TTC549 (cell line): Measurements from ENCODE around the gene SUPT16H.
"Not testable (repeated sequence)": the region's sequence is repeated elsewhere in the genome, so short reads cannot be mapped to it uniquely, and the experiment has no call there.

Experiments used
- FAIRE-seq: peaks from 2 replicates; lab custom pipeline; 2012; peaks lifted over from hg19 to GRCh38; lab: Jason Lieb, UNC

Gene SUPT16H

DNA sequence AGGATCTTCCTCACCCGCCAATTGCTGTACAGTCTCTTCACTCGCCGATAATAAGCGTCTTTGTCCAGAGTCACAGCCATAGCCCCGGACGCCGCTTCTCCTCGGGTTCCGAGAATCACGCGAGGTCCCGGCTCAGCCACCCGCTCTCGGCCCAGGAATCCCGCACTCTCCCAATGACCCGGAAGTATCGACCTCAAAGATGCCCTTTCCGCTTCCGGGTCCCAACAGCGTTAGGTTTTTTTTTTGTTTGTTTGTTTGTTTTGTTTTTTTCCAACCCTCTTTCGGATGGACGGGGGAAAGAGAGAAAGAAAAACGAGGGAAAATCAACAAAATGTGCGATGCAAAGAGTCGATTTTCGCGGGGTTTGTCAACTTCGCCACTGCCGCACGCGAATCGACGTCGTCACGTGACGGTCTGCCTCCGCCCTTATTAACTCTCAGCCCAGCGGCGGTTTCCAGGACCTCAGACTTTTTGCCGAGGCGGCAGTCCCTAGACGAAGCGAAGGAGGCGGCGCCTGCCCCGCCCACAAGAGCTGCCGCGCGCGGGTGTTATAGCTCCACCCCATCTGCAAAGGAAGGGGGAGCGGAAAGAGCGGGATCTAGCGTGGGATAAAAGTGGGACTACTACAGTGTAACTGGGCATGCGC lies at the start of gene SUPT16H:
Gene SUPT16H (minus strand): TSS at position 172 of the 646 bp plus-strand sequence. CDS start 92 bp downstream, at position 80.
- FAIRE-seq: peak; percentile 91

DNA sequence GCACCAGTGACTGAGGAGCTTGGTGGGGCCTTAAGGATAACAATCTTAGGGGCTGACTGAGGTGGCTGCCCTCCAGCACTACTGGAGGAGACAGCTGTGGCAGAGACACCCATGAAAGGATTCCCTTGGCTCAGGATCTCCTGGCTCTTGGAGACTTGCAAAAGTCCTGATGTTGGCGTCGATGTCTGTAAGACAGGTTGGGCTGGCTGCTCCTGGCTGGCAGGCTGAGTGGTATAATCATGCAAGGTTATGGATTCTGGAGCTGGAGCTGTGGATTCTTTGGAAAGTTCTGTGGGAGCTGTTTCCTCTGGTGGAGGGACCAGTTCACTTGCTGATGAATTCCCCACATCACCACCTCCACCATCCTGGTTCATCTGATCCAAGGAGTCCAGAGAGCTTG lies 47.3 kb upstream of the SUPT16H start:
- FAIRE-seq: no peak

DNA sequence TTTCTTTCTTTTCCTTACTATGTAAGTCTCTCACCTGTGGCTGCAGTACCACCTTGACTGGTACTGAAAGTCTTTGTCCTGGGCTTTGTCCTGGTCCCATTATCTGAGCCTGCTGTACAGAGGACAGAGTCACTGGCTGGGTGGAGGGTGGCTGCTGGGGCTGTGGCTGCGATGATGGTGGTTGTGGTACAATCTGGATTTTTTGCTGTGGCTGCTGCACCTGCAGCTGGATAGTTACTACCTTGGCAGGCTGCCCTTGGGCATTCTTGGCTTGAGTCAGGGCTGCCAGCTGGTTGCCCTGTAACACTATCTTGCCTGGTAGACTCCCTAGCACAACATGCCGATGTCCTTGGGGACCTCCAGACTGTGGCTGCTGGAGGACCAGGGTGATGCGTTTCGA lies 45.1 kb upstream of the SUPT16H start:
- FAIRE-seq: no peak

DNA sequence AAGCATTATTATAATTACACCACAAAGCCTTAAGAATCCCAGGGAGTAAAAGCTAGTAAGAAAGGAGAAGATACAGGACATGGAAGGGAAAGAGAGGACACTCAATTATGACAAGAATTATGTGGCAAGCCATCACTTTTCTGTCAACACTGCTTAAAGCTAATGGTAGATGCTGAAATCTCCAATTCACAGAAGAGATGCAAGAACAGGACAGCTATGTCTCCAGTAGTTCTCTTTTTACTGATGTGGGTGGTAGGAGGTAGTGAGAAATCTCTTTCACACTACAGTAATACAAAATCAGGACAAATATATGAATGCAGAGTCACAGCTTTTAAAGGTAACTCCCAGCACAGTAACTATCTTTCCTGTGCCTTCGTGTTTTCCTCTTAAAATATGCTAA lies 42.9 kb upstream of the SUPT16H start:
- no peak for FAIRE-seq

DNA sequence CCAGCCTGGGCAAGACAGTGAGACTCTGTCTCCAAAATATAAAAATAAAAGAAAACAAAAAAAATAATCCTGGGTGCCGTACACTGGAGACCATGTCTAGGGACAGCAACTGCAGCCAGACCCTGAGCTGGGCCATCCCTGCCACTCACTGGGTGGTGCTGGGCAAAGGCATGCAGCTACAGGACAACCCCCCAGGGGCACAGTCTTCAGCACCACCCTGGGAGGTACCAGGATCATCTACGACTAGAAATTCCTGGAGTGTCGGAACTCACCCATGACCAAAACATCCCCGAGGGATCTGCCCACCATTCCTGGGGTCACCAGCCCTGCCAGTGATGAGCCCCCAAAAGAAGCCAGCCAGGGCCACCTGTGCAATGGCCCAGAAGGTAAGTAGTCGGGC lies 35.7 kb upstream of the SUPT16H start:
- no peak for FAIRE-seq

DNA sequence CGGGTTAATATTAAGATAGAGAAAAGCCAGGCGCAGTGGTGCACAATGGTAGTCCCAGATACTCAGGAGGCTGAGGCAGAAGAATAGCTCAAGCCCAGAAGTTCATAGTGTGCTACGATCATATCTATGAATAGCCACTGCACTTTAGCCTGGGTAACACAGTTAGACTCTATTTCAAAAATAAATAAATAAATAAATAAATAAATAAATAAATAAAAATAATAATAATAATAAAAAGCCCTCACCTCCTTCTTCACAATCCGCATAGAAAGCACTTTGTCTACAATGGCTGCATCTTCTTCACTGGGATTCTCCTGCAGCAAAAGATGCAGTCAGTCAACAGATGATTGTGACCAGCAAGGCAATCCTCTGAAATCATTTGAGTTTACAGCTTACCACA lies 31.5 kb upstream of the SUPT16H start:
- FAIRE-seq: no peak

DNA sequence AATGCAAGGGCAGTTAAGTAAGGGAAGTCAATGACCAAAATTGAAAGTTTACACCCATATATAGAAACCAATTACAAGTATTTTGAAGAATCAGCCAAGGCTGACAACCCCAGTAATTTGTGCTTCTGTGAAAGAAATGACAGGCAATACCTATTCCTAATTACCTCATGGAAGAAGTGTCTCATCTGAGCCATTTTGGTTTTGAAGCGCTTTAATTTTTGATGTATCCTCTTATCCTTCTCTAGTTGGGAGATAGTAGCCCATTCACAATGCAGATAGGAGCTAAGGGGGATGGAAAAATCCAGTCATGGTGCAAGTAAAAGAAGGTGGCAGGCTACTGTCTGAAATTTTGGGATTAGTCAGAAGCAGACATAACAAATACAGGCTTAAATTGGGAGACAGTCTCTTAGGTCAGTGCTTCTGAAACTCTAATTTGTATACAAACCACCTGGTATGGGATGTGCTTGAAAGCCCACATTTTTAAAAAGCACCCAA lies 30.4 kb upstream of the SUPT16H start:
- no peak for FAIRE-seq

DNA sequence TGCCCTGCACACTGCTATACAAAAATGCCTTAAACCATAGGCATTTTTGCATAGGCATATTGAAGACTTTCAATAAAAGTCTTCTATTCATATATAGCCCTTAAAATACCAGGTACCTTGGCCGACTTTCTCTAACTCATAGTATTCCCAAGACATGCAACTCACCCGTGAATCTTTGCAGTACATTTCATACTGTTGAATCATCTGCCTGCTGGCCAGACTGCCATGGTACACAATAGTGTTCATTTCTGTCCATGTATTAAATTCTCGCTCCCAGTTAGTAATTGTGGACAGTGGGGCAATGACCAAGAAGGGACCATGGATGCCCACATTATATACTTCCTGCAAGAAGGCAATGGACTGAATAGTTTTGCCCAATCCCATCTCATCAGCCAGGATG lies 24.3 kb upstream of the SUPT16H start:
- FAIRE-seq: no peak

DNA sequence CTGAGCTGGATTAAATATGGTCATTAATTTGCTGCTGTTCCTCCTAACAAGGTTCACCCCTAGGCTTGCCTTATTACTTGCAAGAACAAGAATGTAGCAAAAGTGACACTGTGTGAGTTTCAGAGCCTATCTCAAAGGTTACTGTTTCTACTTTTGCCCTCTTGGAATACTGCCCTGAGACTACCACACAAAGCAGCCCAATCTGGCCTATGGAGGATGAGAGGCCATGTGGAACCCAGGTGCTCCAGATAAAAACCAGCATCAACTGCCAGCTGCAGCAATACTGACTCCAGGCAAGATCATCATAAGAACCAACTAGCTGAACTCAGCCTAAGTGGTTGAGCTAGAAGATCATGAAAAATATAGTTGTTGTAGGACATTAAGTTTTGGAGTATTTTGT lies 22.4 kb upstream of the SUPT16H start:
- no peak for FAIRE-seq

DNA sequence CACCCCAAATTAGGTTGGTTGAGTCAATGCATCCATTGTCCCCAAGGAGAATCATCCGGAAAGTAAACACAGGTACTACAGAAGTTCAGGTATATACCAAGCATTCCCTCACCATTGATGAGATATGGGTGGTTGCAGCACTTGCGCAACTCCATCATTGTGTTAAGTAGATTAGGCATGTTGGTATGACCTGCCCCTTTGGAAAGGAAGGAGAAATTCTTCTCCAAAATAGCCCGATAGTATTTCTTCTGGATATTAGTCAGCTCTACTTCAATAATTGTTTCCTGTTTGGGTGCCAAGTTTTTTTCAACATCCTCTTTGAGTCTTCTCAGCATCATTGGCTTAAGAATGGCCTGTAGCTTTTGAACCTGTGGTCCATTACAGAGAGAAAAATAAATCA lies 21.3 kb upstream of the SUPT16H start:
- no peak for FAIRE-seq

DNA sequence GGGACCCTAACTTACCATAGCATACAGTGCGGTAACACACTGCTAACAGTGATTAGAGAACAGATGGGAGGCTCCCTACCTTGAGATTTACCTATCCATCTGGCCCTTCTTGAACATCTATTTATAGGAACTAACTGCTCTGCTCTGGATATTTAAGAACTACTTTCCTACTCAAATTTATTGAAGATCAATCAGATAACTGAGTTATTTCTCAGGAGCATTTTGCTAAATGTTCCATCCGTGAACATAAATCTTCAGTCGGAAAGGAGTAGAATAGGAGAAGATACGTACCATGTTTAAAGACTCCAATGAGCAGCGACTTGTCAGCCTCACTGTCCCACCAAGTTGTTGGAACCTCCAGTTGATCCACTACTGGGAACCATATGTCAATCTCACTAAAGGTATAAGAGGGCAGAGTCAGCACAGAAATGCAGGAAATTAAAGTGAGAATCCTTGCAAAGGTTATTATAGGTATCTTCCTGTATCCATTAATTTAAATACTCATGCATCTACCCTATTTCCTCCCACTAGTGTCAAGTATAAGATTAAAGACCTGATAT lies 15.6 kb upstream of the SUPT16H start:
- no peak for FAIRE-seq

DNA sequence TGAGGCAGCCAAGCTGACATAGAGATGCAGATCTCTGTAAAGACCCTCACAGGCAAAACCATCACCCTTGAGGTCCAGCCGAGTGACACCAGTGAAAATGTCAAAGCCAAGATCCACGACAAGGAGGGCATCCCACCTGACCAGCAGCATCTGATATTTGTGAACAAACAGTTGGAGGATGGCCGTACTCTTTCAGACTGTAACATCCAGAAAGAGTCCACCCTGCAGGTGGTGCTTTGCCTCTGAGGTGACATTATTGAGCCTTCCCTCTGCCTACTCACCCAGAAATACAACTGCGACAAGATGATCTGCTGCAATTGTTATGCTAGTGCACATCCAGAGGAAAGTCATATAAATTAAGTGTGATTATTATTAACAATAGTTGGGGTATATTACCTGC lies 15.1 kb upstream of the SUPT16H start:
- FAIRE-seq: no peak

DNA sequence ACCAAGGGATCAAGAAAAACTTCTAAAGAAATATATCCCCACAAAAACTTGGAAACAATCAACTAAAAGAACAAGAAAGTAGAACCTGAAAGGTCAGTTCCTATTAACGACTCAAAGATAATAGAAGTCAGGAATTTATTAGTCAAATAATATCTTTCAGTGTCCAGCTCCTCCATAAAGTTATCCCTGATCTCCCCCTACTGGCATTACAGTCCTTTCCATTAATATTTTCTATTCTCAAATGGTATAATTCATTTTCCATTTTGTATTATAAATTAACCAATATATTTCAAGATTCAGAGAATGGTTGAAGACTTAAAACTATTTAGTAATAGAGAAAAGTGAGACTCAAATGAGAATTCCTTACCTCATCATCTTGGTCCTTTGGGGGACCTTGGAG lies 11.6 kb upstream of the SUPT16H start:
- no peak for FAIRE-seq

DNA sequence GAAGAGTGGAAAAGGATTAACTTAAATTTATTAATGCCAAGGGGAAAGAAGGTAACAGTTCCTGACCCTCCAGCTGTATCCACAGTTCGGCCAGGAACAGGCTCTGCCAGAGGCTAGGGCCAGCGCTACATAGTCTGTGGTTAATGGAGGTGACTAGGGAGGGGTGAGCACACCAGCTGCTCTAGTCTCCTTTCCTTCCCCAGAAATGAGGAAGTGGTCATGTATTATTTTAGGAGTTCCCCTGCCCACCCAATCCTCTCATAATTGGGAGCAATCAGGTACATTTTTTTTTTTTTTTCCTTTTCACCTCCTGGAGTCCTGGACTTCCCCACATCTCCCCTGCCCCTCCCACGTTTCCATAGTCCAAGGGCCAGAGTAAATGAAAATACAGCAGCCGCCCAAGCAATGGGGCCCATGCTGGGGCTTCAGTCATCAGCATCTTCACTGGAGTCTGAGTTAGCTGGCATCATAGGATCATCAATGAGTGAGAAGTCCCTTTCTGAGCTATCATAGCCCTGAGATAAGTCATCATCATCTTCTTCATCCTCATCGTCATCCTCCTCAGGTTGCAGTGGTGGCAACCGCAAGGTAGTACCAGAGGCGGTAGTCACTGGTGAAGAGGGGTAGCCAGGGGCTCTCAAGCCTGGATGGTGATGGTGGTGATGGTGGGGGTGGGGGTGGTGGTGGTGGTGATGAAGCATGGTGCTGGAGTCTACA lies 1.5 kb upstream of the SUPT16H start:
- FAIRE-seq: no peak

DNA sequence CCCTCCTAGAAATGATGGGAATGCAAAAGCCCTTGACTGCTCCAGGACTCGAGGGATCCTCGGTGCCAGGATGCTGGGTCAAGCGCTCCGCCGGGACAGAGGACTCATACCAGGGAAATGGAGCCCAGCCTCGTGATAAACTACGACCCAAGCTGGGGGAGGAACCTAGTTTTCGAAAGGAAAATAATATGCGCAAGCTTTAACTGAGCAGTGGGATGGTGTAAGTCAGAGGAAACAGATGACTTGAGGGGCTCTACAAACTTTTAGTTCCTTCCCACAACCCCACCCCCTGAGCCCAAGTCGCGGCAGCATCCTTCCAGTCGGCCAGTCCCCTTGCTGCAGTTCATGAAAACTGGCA lies 654 bp upstream of the SUPT16H start:
- FAIRE-seq: no peak

DNA sequence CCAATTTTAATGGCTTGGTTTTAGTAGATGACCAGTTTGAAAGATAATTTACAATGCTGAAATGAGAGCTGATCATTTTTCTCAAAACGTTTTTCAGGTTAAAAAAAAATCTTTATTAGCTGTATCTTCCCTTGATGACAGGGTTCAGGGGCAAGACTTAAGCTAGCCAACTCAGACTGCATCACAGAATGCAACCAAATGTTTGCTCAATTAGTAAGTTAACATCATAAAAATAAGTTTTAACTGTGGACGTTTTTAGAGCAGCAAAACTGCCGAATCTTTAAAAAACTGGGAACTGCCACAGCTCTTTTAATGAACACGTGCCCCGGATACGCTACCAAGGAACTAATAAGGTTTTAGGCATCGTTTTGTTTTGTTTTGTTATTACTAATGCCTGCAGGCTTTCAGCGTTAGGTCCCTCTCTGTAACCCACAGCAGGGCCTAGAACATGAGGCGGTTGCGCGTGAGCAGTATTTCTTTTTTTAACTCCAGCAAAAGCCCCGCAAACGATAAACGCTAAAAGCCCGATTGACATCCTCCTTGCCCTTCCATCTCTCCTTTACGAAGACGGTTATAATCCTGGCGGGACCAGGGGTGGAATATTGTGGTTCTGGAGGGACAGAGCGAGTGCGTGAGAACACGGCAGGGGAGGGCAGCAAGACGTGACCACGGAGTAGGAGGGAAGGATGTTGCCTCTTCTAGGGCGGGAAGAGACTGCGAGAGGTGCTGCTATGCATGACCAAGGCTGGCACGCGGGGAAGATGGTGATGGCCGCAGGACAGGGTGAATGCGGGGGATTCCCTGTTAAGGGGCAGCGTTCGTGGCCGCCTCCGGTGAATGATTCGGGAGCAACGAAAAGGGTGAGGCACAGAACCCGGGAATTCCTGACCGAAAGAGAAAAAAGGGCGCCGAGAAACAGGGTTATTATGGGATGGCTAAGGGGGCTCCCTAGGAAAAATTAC lies 652 bp downstream of the SUPT16H start:
- no peak for FAIRE-seq

DNA sequence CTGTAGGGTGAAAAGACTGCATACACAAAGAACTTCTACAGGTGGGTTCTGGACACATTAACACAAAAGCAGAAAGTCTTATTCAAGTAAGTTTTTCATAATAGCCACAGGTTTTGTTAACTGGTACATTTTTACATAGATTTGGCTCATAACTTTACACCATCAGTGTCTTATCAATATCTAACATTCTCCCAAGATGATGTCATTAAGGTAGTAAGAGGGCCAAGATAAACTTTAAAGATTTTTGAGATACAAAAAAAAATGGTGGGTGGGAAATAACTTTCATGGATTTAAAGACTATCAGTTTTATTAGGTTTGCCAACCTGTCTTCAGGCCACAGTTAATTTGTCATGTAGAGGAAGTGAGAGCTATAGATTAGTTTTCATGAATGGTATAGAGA lies 1.7 kb downstream of the SUPT16H start:
- FAIRE-seq: no peak

DNA sequence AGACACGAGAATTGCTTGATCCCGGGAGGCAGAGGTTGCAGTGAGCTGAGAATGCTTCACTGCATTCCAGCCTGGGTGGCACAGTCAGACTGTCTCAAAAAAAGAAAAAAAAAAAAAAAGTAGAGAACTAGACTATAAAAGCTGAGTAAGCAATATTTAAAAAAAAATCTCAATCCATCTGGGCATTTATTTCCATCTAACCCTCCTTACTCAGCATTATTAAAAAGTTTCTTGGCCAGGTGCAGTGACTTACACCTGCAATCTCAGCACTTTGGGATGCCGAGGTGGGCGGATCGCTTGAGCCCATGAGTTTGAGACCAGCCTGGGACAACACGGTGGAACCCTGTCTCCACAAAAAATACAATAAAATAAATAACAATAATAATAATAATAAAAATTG lies 4.5 kb downstream of the SUPT16H start:
- FAIRE-seq: no peak

DNA sequence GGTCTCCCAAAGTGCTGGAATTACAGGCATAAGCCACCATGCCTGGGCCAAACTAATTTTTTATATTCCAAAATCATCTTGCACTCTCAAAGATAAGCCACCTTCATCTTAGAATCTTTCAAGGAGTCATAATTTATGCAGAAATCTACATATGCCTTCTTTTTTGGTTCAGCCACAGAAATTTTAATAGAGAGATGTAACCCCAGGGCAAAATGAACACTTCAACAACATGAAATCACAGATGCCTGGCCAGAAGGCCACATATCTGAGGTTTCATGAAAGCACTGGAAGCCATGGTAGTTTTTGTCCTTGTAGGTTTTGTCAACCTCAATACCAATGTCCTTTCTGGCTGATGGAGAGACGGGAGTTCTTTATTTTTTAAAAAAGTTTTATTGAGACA lies 9.8 kb downstream of the SUPT16H start:
- FAIRE-seq: no peak

DNA sequence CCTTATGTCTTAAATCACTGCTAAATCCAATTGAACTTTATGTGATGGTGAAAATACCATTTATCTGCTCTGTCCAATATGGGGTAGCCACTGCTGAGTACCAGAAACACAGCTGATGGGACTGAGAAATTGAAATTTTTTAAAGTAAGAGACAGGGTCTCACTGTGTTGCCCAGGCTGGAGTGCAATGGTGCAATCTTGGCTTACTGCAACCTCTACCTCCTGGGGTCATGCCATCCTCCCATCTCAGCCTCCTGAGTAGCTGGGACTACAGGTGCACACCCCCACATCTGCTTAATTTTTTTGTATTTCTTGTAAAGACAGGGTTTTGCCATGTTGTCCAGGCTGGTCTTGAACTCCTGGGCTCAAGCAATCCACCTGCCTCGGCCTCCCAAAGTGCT lies 11.0 kb downstream of the SUPT16H start:
- not testable (repeated sequence) for FAIRE-seq

DNA sequence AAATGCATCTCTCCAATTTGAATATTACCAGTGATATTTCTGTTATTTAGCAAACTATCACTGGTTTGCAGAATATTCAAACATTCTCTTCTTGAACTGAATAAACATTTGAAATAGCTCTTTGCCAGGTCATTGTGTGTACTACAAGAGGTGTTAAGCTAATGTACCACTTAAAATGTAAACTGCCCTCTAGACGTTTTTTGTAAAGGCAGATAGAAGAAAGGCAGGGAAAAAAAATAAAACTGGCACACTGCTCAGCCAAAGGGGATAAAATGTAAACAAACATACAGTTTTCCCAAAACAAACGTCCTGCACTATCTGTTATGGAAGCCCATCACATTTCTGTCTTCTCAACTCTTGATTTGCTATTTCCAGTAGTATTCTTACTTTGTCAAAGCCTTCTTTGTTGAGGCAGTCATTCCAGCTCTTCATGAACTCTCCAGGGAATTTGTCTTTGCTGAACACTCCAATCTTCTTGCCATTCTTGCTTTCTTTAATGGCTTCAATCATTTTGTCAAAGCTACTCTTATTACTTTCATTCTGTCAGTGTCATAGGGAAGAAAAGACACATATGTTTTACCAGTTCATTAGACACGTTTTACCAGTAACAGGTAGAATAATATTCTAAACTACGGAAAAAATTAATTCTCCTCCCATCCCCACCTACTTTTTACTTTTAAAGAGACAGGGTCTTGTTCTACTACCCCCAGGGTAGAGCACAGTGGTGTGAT lies 13.7 kb downstream of the SUPT16H start:
- FAIRE-seq: no peak

DNA sequence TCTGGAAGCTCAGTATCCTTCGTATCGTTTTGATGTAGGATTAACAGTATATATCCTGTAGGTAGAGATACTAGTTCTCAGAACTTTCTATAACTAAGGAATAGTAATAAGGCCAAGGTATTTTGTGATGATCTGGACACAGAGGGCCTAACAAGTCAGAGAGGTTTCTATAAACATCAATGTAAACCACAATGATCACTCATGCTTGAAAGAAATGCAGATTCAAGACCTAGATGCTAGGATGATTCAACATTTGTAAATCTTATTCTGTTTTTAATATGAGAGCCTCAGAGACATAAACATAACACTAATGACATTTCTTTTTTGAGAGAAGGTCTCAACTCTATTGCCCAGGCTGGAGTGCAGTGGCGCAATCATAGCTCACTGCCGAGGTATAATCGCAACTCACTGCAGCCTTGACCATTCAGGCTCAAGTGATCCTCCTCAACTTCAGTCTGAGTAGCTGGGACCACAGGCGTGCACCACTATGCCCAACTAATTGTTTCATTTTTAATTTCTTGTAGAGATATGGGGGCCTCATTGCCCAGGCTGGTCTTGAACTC lies 16.2 kb downstream of the SUPT16H start:
- FAIRE-seq: no peak
